Stomach smooth muscle (tissue), 2 donors: ENCODE data around the gene MYO3A.
"Not testable (repeated sequence)": the region's sequence is repeated elsewhere in the genome, so short reads cannot be mapped to it uniquely, and the experiment has no call there.

ENCODE experiments used
- H3K27ac ChIP-seq: one replicate; pipeline ENCODE4 v1.7.0; 2013; ENCODE audit warnings: mild to moderate bottlenecking, low read length, inconsistent platforms
- H3K27me3 ChIP-seq, 2 donors: one replicate each; pipeline ENCODE4 v1.7.0; 2013; ENCODE audit warnings: low read length in 2 of 2; ENCODE audit not compliant: insufficient read depth in 2 of 2, control insufficient read depth in 1 of 2
- H3K36me3 ChIP-seq, 2 donors: one replicate each; pipeline ENCODE4 v1.7.0; 2013; ENCODE audit warnings: low read length in 2 of 2; ENCODE audit not compliant: control insufficient read depth in 2 of 2, insufficient read depth in 2 of 2
- H3K4me1 ChIP-seq: one replicate; pipeline ENCODE4 v1.7.0; 2013; ENCODE audit warnings: low read length; ENCODE audit not compliant: control insufficient read depth, insufficient read depth
- H3K4me3 ChIP-seq, 2 donors: one replicate each; pipeline ENCODE4 v1.7.0; 2013; ENCODE audit warnings: low read length in 2 of 2
- H3K9ac ChIP-seq, 2 donors: one replicate each; pipeline ENCODE4 v1.7.0; 2013; ENCODE audit warnings: low read length in 2 of 2, mild to moderate bottlenecking in 1 of 2
- H3K9me3 ChIP-seq, 2 donors: one replicate each; pipeline ENCODE4 v1.7.0; 2013; ENCODE audit warnings: low read length in 2 of 2; ENCODE audit not compliant: control insufficient read depth in 2 of 2
- donor health status: healthy.
- donor health status: Pancreatic carcinoma.

MYO3A gene

DNA sequence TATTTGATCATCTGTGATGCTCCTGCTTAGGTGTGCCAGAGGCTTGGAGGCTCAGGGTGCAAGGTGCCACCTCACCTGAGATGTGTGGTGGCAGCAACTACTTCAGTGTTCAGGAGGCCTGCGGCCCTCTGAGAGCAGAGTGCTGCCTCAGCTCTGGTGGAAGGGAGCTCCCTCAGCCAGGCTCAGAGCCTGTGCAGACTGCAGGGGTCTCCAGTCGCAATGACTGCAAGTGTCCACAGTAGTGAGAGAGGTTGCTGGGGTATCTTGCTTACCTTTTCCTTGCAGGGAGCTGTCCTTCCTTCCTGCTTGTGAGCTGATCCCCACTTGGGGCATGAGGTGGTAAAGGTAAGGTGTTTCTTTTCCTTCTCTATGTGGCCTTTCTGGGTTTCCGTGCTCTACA is 151.5 kb downstream of the MYO3A start:
- H3K9me3 ChIP-seq, result no peaks in the 10 kb centered on the region
- H3K4me3 ChIP-seq, result no peak overlapping the region
- H3K27ac ChIP-seq, result no peak overlapping the region
- no peaks in the 10 kb centered on the region for H3K27me3 ChIP-seq
- no peak overlapping the region for H3K9ac ChIP-seq
- no peaks in the 10 kb centered on the region for H3K4me1 ChIP-seq
- no peaks in the 10 kb centered on the region for H3K36me3 ChIP-seq

DNA sequence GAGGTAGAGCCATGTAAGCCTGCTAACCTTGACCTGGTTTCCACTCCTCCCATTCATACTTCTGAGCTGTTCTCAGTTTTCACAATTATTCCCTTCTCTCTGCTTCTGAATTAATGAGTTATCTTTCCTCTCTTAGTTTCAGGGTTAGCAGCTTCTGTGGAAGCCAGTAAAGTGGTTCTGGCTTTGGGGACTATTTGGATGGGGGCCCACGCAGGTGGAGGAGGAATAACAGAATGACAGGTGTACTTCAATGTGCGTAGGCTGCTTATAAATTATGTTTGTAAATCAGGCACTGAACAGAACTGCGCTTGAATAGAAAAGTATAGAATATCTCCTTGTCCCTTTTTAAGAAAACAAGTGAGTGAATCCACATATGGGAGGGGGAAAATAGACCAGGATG is 153.6 kb downstream of the MYO3A start:
- no peaks in the 10 kb centered on the region for H3K4me1 ChIP-seq
- H3K36me3 ChIP-seq, result no peaks in the 10 kb centered on the region
- H3K9ac ChIP-seq, result no peak overlapping the region
- H3K9me3 ChIP-seq, result no peaks in the 10 kb centered on the region
- H3K27ac ChIP-seq, result no peak overlapping the region
- no peaks in the 10 kb centered on the region for H3K27me3 ChIP-seq
- H3K4me3 ChIP-seq, result no peak overlapping the region

- Histone ChIP-seq H3K9me3 (no peaks in the 10 kb centered on the region), H3K36me3 (no peaks in the 10 kb centered on the region), H3K4me3 (no peak overlapping the region), H3K27ac (no peak overlapping the region), H3K9ac (no peak overlapping the region), H3K4me1 (no peaks in the 10 kb centered on the region), H3K27me3 (no peaks in the 10 kb centered on the region)
Measured at GRCh38 chr10:26090026-26090425, 156.0 kb downstream of the MYO3A start.

- H3K9ac ChIP-seq, result no peak overlapping the region
- H3K27ac ChIP-seq, result no peak overlapping the region
- no peaks in the 10 kb centered on the region for H3K27me3 ChIP-seq
- H3K4me1 ChIP-seq, result no peaks in the 10 kb centered on the region
- no peak overlapping the region for H3K4me3 ChIP-seq
- H3K9me3 ChIP-seq, result no peaks in the 10 kb centered on the region
- H3K36me3 ChIP-seq, result no peaks in the 10 kb centered on the region
Measured at GRCh38 chr10:26090762-26091161, 156.7 kb downstream of the MYO3A start.

DNA sequence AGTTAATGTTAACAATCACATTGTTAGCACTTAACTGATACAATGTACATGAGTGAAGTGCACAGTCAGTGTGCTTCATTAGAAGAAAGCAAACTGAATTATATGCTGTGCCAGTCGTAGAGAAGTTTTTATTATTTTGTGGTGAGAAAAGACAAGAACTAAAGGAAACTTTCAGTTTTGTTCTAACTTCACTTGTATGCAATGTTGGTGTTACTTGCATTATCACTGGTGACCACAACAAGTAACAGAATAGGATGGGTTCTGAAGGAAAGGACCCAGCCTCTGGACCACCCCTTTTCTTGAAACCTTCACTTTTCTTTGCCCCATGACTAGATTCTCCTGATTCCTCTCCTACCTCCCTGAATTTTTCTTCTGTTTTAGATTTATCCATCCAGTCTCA is 159.2 kb downstream of the MYO3A start:
- H3K27ac ChIP-seq, result no peak overlapping the region
- H3K9me3 ChIP-seq, result no peaks in the 10 kb centered on the region
- H3K4me1 ChIP-seq, result no peaks in the 10 kb centered on the region
- H3K36me3 ChIP-seq, result no peaks in the 10 kb centered on the region
- no peak overlapping the region for H3K9ac ChIP-seq
- H3K27me3 ChIP-seq, result no peaks in the 10 kb centered on the region
- H3K4me3 ChIP-seq, result no peak overlapping the region

GRCh38 chr10:26095781-26096180 is 161.8 kb downstream of the MYO3A start:
- Histone ChIP-seq H3K9me3 (no peaks in the 10 kb centered on the region), H3K27ac (no peak overlapping the region)

DNA sequence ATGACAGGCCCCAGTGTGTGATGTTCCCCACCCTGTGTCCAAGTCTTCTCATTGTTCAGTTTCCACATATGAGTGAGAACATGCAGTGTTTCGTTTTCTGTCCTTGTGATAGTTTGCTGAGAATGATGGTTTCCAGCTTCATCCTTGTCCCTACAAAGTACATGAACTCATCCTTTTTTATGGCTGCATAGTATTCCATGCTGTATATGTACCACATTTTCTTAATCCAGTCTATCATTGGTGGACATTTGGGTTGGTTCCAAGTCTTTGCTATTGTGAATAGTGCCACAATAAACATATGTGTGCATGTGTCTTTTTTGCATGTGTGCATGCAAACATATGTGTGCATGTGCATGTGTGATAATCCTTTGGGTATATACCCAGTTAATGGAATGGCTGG is 163.5 kb downstream of the MYO3A start:
- not testable (repeated sequence) for H3K4me1 ChIP-seq, H3K36me3 ChIP-seq, H3K27me3 ChIP-seq, H3K27ac ChIP-seq, H3K4me3 ChIP-seq, H3K9me3 ChIP-seq, H3K9ac ChIP-seq

More at GRCh38 chr10:26095781-26096180, 161.8 kb downstream of the MYO3A start:
- Histone ChIP-seq H3K4me3 (no peak overlapping the region), H3K9ac (no peak overlapping the region), H3K36me3 (no peaks in the 10 kb centered on the region), H3K27me3 (no peaks in the 10 kb centered on the region), H3K4me1 (no peaks in the 10 kb centered on the region)

DNA sequence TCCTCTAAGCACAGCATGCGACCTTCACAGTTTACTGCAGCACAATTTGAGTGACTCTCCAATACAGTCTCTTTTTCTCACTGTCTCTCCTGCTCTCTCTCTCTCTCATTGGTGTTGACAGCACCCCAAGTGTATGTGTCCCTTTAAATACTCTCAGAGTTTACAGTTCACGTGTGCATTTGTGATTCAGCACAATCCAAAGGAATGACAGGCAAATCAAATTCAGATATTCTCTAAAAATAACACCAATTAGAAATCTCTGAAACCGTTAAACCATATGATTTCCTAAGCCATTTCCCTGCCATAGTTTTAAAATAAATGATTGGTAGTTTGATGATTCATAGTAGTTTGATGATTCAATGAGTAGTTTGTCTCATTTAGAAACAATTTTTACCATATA is 178.5 kb downstream of the MYO3A start:
- Histone ChIP-seq H3K4me1 (no peaks in the 10 kb centered on the region), H3K36me3 (no peaks in the 10 kb centered on the region)

GRCh38 chr10:26138613-26139012 is 204.6 kb downstream of the MYO3A start:
- Histone ChIP-seq H3K9me3 (peaks cover 0 to 5% of the 10 kb centered on the region in 2 donors), H3K4me1 (no peaks in the 10 kb centered on the region), H3K4me3 (no peak overlapping the region), H3K9ac (no peak overlapping the region), H3K27me3 (no peaks in the 10 kb centered on the region), H3K27ac (no peak overlapping the region), H3K36me3 (no peaks in the 10 kb centered on the region)

More for the DNA sequence above, 178.5 kb downstream of the MYO3A start:
- H3K4me3 ChIP-seq, result no peak overlapping the region
- peaks cover 0 to 4% of the 10 kb centered on the region in 2 donors for H3K9me3 ChIP-seq
- no peak overlapping the region for H3K27ac ChIP-seq
- H3K9ac ChIP-seq, result no peak overlapping the region
- no peaks in the 10 kb centered on the region for H3K27me3 ChIP-seq

GRCh38 chr10:26156019-26156418 is 222.0 kb downstream of the MYO3A start:
- Histone ChIP-seq H3K36me3 (no peaks in the 10 kb centered on the region), H3K9ac (no peak overlapping the region), H3K9me3 (peaks cover 0 to 4% of the 10 kb centered on the region in 2 donors), H3K27ac (no peak overlapping the region), H3K4me3 (no peak overlapping the region), H3K4me1 (no peaks in the 10 kb centered on the region), H3K27me3 (no peaks in the 10 kb centered on the region)

- Histone ChIP-seq H3K36me3 (no peaks in the 10 kb centered on the region), H3K27me3 (no peaks in the 10 kb centered on the region), H3K9me3 (no peaks in the 10 kb centered on the region), H3K4me3 (no peak overlapping the region), H3K9ac (no peak overlapping the region), H3K4me1 (no peaks in the 10 kb centered on the region), H3K27ac (no peak overlapping the region)
Measured at GRCh38 chr10:26157734-26158133, 223.7 kb downstream of the MYO3A start.
